Fibroblast of mammary gland (primary cell): ENCODE results near the gene TMEM175.
A peak's percentile ranks its signal among the peaks of the same experiment; 100 is the strongest.

Experiments used
- DNase-seq: peaks from one replicate; pipeline ENCODE4 v3.0.0-alpha.2; 2010; ENCODE audit warnings: low read depth
- H3K4me3 ChIP-seq: 2 replicates; pipeline ENCODE4 v1.5.1; 2011; ENCODE audit warnings: low read depth, mild to moderate bottlenecking, low read length, moderate library complexity; ENCODE audit not compliant: control insufficient read depth
- CTCF ChIP-seq: conservative IDR thresholded peaks from 2 replicates; pipeline ENCODE4 v1.5.1; 2011; ENCODE audit warnings: low read depth, low read length, inconsistent platforms; ENCODE audit not compliant: control insufficient read depth, insufficient read depth

Gene TMEM175

GRCh38 chr4:910366-911091, 21.7 kb upstream of the TMEM175 start:
- TF ChIP-seq CTCF: no peak
- DNase-seq: no peak

GRCh38 chr4:911221-911751, 21.0 kb upstream of the TMEM175 start:
- no peak for TF ChIP-seq CTCF
- no peak for DNase-seq
- no peak overlapping the region for H3K4me3 ChIP-seq

More at GRCh38 chr4:910366-911091, 21.7 kb upstream of the TMEM175 start:
- H3K4me3 ChIP-seq: no peak overlapping the region

GRCh38 chr4:911871-912490, 20.3 kb upstream of the TMEM175 start:
- no peak for TF ChIP-seq CTCF
- no peak for DNase-seq
- H3K4me3 ChIP-seq: no peak overlapping the region

GRCh38 chr4:912548-913279, 19.5 kb upstream of the TMEM175 start:
- H3K4me3 ChIP-seq: no peak overlapping the region
- TF ChIP-seq CTCF: no peak
- DNase-seq: no peak

GRCh38 chr4:913280-913618, 19.0 kb upstream of the TMEM175 start:
- H3K4me3 ChIP-seq: no peak overlapping the region
- no peak for TF ChIP-seq CTCF
- DNase-seq: no peak

- DNase-seq: no peak
- H3K4me3 ChIP-seq: peak overlapping the region; percentile 6
- TF ChIP-seq CTCF: no peak
These were observed 17.7 kb upstream of the TMEM175 start for GRCh38 chr4:914531-914930.
